Loucy (cell line): ENCODE measurements around the gene TMED7.

Experiments
- H2AFZ ChIP-seq: fragments of 200-600 bp; sonication (generic); 2 replicates; pipeline ENCODE4 v1.6.0; 2016; ENCODE audit warnings: antibody characterized with exemption, mild to moderate bottlenecking, low read length, moderate library complexity
- H3F3A ChIP-seq: fragments of 200-600 bp; 2 replicates; pipeline ENCODE4 v1.6.0; 2016; ENCODE audit warnings: antibody characterized with exemption, low read depth, mild to moderate bottlenecking
- H3K27me3 ChIP-seq: fragments of 200-600 bp; sonication (generic); 2 replicates; pipeline ENCODE4 v1.6.1; 2014; ENCODE audit warnings: low read length, mild to moderate bottlenecking; ENCODE audit not compliant: insufficient read depth, poor library complexity, severe bottlenecking
- H3K36me3 ChIP-seq: fragments of 200-600 bp; sonication (generic); 2 replicates; pipeline ENCODE4 v1.6.1; 2016; ENCODE audit warnings: low read length; ENCODE audit not compliant: insufficient read depth
- H3K4me1 ChIP-seq: fragments of 200-600 bp; sonication (generic); 2 replicates; pipeline ENCODE4 v1.5.1; 2014; ENCODE audit warnings: low read length, mild to moderate bottlenecking; ENCODE audit not compliant: insufficient read depth, poor library complexity, severe bottlenecking
- H3K4me2 ChIP-seq: fragments of 200-600 bp; sonication (generic); 2 replicates; pipeline ENCODE4 v1.6.0; 2014; ENCODE audit warnings: antibody characterized with exemption, low read length, low read depth, mild to moderate bottlenecking; ENCODE audit not compliant: poor library complexity, severe bottlenecking
- H3K4me3 ChIP-seq: fragments of 200-600 bp; sonication (generic); 2 replicates; pipeline ENCODE4 v1.5.1; 2014; ENCODE audit warnings: low read length, mild to moderate bottlenecking, mixed read lengths; ENCODE audit not compliant: poor library complexity, severe bottlenecking
- H3K79me2 ChIP-seq: fragments of 200-600 bp; sonication (generic); 2 replicates; pipeline ENCODE4 v1.6.1; 2014; ENCODE audit warnings: low read length; ENCODE audit not compliant: insufficient read depth
- H3K9ac ChIP-seq: fragments of 200-600 bp; sonication (generic); 2 replicates; pipeline ENCODE4 v1.6.0; 2014; ENCODE audit warnings: mild to moderate bottlenecking, low read depth, low read length, moderate library complexity; ENCODE audit not compliant: poor library complexity, severe bottlenecking
- H3K9me2 ChIP-seq: fragments of 200-600 bp; sonication (generic); replicated peaks from 2 replicates; pipeline ENCODE4 v1.6.1; 2016; ENCODE audit warnings: low read depth, low read length, mixed read lengths
- H3K9me3 ChIP-seq: fragments of 200-600 bp; sonication (generic); 2 replicates; pipeline ENCODE4 v1.6.1; 2014; ENCODE audit warnings: mild to moderate bottlenecking, antibody characterized with exemption, low read length, low read depth; ENCODE audit not compliant: insufficient read depth
- H4K20me1 ChIP-seq: fragments of 200-600 bp; sonication (generic); 2 replicates; pipeline ENCODE4 v1.6.0; 2014; ENCODE audit warnings: antibody characterized with exemption, low read length, mild to moderate bottlenecking; ENCODE audit not compliant: insufficient read depth, poor library complexity, severe bottlenecking
- EZH2phosphoT487 ChIP-seq: fragments of 200-600 bp; IDR thresholded peaks from 2 replicates; pipeline ENCODE4 v1.6.1; 2018; ENCODE audit warnings: antibody characterized with exemption, mild to moderate bottlenecking, moderate library complexity, borderline replicate concordance
- TF ChIP-seq, protein P1 (sequence below): fragments of 200-600 bp; sonication (generic); conservative IDR thresholded peaks from 2 replicates; pipeline ENCODE4 v1.5.1; 2014; ENCODE audit warnings: mild to moderate bottlenecking, antibody characterized with exemption, low read length

TMED7 gene

DNA sequence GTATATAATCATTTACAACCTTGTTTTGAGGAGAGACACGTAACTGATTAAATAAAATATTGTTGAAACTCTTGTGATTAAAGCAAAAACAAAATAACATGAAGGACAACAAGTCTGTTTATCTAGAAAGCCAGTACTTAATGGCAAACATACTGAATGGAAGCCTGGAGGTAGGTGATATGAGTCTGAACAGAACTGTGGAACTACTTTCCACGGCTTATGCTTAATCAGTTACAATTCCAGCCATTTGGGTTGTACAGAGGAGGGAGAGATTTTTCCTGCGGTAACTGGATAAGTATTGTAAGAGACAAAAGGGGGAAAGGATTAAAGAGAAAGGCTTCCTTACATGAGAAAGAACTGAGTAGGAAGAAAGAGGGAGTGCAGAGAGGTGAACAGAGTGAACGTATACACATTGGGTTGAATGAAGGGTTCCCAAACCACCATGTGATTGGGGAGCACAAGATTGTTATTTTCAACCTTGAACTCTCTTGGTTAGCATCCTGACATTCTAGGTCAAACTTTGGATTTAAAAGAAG is 4.4 kb downstream of the TMED7 start:
- H3K4me2 ChIP-seq, result peak overlapping the region; percentile 95
- no peak overlapping the region for H3K9ac ChIP-seq
- H3K79me2 ChIP-seq, result peaks cover 67% of the 10 kb centered on the region
- H3K27me3 ChIP-seq, result no peaks in the 10 kb centered on the region
- H4K20me1 ChIP-seq, result peaks cover 38% of the 10 kb centered on the region
- peaks cover 25% of the 10 kb centered on the region; the same call in 1 of the 2 replicates for H3K36me3 ChIP-seq
- no peak overlapping the region for H2AFZ ChIP-seq
- no peaks in the 10 kb centered on the region for H3K9me2 ChIP-seq
- no peaks in the 10 kb centered on the region for H3K9me3 ChIP-seq
- no peaks in the 10 kb centered on the region for H3F3A ChIP-seq
- H3K4me3 ChIP-seq, result peak overlapping the region; percentile 94
- TF ChIP-seq, protein P1, sequence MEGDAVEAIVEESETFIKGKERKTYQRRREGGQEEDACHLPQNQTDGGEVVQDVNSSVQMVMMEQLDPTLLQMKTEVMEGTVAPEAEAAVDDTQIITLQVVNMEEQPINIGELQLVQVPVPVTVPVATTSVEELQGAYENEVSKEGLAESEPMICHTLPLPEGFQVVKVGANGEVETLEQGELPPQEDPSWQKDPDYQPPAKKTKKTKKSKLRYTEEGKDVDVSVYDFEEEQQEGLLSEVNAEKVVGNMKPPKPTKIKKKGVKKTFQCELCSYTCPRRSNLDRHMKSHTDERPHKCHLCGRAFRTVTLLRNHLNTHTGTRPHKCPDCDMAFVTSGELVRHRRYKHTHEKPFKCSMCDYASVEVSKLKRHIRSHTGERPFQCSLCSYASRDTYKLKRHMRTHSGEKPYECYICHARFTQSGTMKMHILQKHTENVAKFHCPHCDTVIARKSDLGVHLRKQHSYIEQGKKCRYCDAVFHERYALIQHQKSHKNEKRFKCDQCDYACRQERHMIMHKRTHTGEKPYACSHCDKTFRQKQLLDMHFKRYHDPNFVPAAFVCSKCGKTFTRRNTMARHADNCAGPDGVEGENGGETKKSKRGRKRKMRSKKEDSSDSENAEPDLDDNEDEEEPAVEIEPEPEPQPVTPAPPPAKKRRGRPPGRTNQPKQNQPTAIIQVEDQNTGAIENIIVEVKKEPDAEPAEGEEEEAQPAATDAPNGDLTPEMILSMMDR, result no peak
- peaks cover 22% of the 10 kb centered on the region for H3K4me1 ChIP-seq

DNA sequence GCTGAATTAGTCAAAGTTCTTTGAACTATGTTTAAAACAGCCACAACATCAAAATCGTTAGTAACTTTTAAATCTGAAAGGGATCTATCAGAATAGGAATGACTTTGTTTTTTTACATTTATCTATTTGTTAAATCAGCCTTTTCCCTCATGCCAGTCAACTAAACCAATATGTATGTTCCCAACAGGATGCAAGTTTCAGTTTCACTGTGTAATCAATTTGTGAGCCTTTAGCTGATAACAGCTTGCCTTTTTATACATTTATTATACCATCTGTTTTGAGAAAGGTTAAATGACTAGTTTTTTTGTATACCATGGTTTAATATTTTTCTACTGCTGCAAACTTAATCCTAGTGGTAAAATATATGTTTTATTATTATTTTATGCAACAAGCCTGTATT is 8.9 kb downstream of the TMED7 start:
- Histone ChIP-seq H3K4me2 (no peak overlapping the region), H3K36me3 (peaks cover 44% of the 10 kb centered on the region; the same call in 1 of the 2 replicates), H3K79me2 (peaks cover 27% of the 10 kb centered on the region)

DNA sequence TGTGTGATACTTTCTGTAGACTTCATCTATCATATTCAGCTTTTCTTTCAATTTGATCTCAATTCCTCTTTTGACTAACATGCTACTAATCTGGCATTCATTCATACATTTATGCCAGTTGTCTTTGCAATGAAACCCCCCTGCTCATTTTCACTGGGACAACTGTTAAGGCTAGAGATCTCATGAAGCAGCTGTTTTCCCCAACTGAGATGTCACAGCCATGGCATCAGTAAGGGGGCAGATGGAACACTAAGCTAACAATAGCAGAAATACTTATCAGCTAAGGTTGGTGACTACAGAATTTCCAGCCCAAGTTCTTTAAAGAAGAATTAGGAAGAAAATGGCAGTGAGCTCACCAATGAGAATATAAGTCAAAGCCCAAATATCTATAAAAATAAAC is 9.4 kb downstream of the TMED7 start:
- Histone ChIP-seq H3K9ac (no peak overlapping the region), H3K9me3 (no peaks in the 10 kb centered on the region), H2AFZ (no peak overlapping the region), H3K79me2 (peaks cover 23% of the 10 kb centered on the region; the same call in 1 of the 2 replicates), H3F3A (no peaks in the 10 kb centered on the region), H3K36me3 (peaks cover 44% of the 10 kb centered on the region; the same call in 1 of the 2 replicates), H3K27me3 (no peaks in the 10 kb centered on the region), H3K4me2 (no peak overlapping the region), H3K4me1 (peaks cover 8% of the 10 kb centered on the region), H3K9me2 (no peaks in the 10 kb centered on the region), H4K20me1 (peaks cover 6% of the 10 kb centered on the region), H3K4me3 (no peak overlapping the region)
- TF ChIP-seq, protein P1, result no peak
- TF ChIP-seq EZH2phosphoT487, result no peak

More for the DNA sequence above, 8.9 kb downstream of the TMED7 start:
- H2AFZ ChIP-seq, result no peak overlapping the region
- no peaks in the 10 kb centered on the region for H3K27me3 ChIP-seq
- peaks cover 8% of the 10 kb centered on the region for H4K20me1 ChIP-seq
- no peak overlapping the region for H3K4me3 ChIP-seq
- H3K9me2 ChIP-seq, result no peaks in the 10 kb centered on the region
- H3K4me1 ChIP-seq, result peaks cover 9% of the 10 kb centered on the region
- H3F3A ChIP-seq, result no peaks in the 10 kb centered on the region
- H3K9me3 ChIP-seq, result no peaks in the 10 kb centered on the region
- TF ChIP-seq, protein P1, result no peak
- TF ChIP-seq EZH2phosphoT487, result no peak
- no peak overlapping the region for H3K9ac ChIP-seq
